ENCODE measurements around the gene KCND3. TPM values are rescaled to one million over a fixed set of nuclear protein-coding genes. Genes with fewer than 3 reads are reported as not detected.

The KCND3 gene
- total and polyA plus RNA-seq, 2 of the 4 experiments (the other 2 are of a cell fraction): under 0.01 to 0.03 TPM

GRCh38 chr1:111836111-111836510 lies 153.4 kb downstream of the KCND3 start:
- Histone ChIP-seq H2AFZ (replicated peaks; ENCODE audit: low read length, poor library complexity) (no peak overlapping the region), H3K23ac (ENCODE audit: low read depth, low read length) (no peak overlapping the region), H3K14ac (replicated peaks; ENCODE audit: low read depth, low read length) (no peak overlapping the region), H4K5ac (ENCODE audit: low read depth, low read length) (no peak overlapping the region), H3K27me3 (ENCODE audit: control insufficient read depth, insufficient read depth, low read length) (no peaks in the 10 kb centered on the region; the same call in 1 of the 2 replicates), H3K4me1 (ENCODE audit: control insufficient read depth, insufficient read depth, low read length) (no peaks in the 10 kb centered on the region), H2BK120ac (ENCODE audit: low read depth, low read length) (no peak overlapping the region), H3K27ac (ENCODE audit: insufficient read depth, low read length) (no peak overlapping the region), H3K36me3 (ENCODE audit: control insufficient read depth, insufficient read depth, low read length) (no peaks in the 10 kb centered on the region), H3K79me1 (ENCODE audit: low read depth in 1 of 2, low read length in 2 of 2) (no peaks in the 10 kb centered on the region), H2BK5ac (ENCODE audit: low read depth, low read length, poor library complexity, severe bottlenecking) (no peak overlapping the region), H3K9ac (ENCODE audit: low read depth, low read length) (no peak overlapping the region), H4K20me1 (ENCODE audit: insufficient read depth, low read length) (no peaks in the 10 kb centered on the region), H3K56ac (ENCODE audit: extremely low read depth, insufficient read depth, low read length) (no peak overlapping the region), H2BK20ac (ENCODE audit: low read depth, low read length) (no peak overlapping the region), H3K9me1 (ENCODE audit: insufficient read depth, low read length) (no peaks in the 10 kb centered on the region), H3K4me3 (ENCODE audit: insufficient read depth, low read depth, low read length) (no peak overlapping the region), H2AK9ac (replicated peaks; ENCODE audit: low read depth, low read length, poor library complexity) (no peak overlapping the region), H2AK5ac (ENCODE audit: low read depth, low read length) (no peak overlapping the region), H2BK15ac (ENCODE audit: low read depth, low read length) (no peak overlapping the region), H4K8ac (ENCODE audit: low read depth in 2 of 2, low read length in 2 of 2) (no peak overlapping the region), H3K4me2 (ENCODE audit: low read depth, low read length) (no peak overlapping the region), H3K4ac (ENCODE audit: low read depth, low read length) (no peak overlapping the region), H3K9me3 (ENCODE audit: control insufficient read depth, insufficient read depth, low read length) (no peaks in the 10 kb centered on the region), H4K91ac (ENCODE audit: insufficient read depth, low read depth, low read length) (no peak overlapping the region), H3K18ac (ENCODE audit: low read depth, low read length) (no peak overlapping the region)
- no TSS peak for BruUV-seq (replicated peaks)
- DNase-seq: no peak
- ChIA-PET CTCF (no interaction called here), POLR2A (ENCODE audit: unreplicated experiment) (no interaction called here)
- no CpG with 5 or more reads among the region's 7 CpGs for WGBS, 2 experiments (ENCODE audit: extremely low coverage in 2 of 2, insufficient read length in 1 of 2)
- intact Hi-C loops (cut with micrococcal nuclease) (no loop called here), dilution Hi-C loops (cut with HindIII; ENCODE audit: low sequenced_read_pairs, unreplicated experiment) (no loop called here), in situ Hi-C loops (cut with MboI; ENCODE audit: low sequenced_read_pairs) (no loop called here)
- no peak for ATAC-seq (ENCODE audit: low read depth)
- TF ChIP-seq CTCF (conservative IDR thresholded peaks at IDR 0.05; ENCODE audit: low read depth, low read length) (no peak), BHLHE40 (IDR thresholded peaks at IDR 0.05; ENCODE audit: low read depth, low read length) (no peak), CHD1 (IDR thresholded peaks at IDR 0.05; ENCODE audit: low read depth, low read length) (no peak), MXI1 (IDR thresholded peaks at IDR 0.05; ENCODE audit: borderline replicate concordance, low read depth, low read length) (no peak), RCOR1 (IDR thresholded peaks at IDR 0.05; ENCODE audit: insufficient replicate concordance, low read length) (no peak), POLR2A (IDR thresholded peaks at IDR 0.05; ENCODE audit: low read depth, low read length) (no peak), SMC3 (IDR thresholded peaks at IDR 0.05; ENCODE audit: low read depth, low read length) (no peak), RFX5 (IDR thresholded peaks at IDR 0.05; ENCODE audit: low read depth, low read length) (no peak), FOS (IDR thresholded peaks at IDR 0.05; ENCODE audit: low read depth, low read length) (no peak), CEBPB (IDR thresholded peaks at IDR 0.05; ENCODE audit: low read depth, low read length) (no peak), RAD21 (IDR thresholded peaks at IDR 0.05; ENCODE audit: low read length) (no peak), MAFK (IDR thresholded peaks at IDR 0.05; ENCODE audit: low read depth, low read length) (no peak), NFE2L2 (IDR thresholded peaks at IDR 0.05; ENCODE audit: low read depth, low read length) (no peak)

All from IMR-90 (cell line).